Neural progenitor cell (in vitro differentiated cells): Measurements from ENCODE around the gene EGFR. TPM values are rescaled to one million over a fixed set of nuclear protein-coding genes. Genes with fewer than 3 reads are reported as not detected.

ENCODE experiments used
- DNase-seq: peaks from one replicate; pipeline ENCODE4 v3.0.0-alpha.2; 2016; ENCODE audit warnings: low spot score
- H2AFZ ChIP-seq: fragments of 200-600 bp; sonication (generic); replicated peaks from 2 replicates; pipeline ENCODE4 v1.6.1; 2016; ENCODE audit warnings: antibody characterized with exemption
- H3F3A ChIP-seq: fragments of 200-600 bp; sonication (generic); 2 replicates; pipeline ENCODE4 v1.6.1; 2016; ENCODE audit warnings: antibody characterized with exemption, low read depth
- H3K27ac ChIP-seq: fragments of 200-600 bp; sonication (generic); 2 replicates; pipeline ENCODE4 v1.5.1; 2016; ENCODE audit warnings: mild to moderate bottlenecking
- H3K27me3 ChIP-seq: fragments of 200-600 bp; sonication (generic); 2 replicates; pipeline ENCODE4 v1.6.1; 2016; ENCODE audit warnings: mild to moderate bottlenecking, moderate library complexity
- H3K36me3 ChIP-seq: fragments of 200-600 bp; sonication (generic); 2 replicates; pipeline ENCODE4 v1.5.1; 2016
- H3K4me1 ChIP-seq: fragments of 200-600 bp; sonication (generic); 2 replicates; pipeline ENCODE4 v1.6.1; 2016; ENCODE audit warnings: mixed run types
- H3K4me2 ChIP-seq: fragments of 200-600 bp; sonication (generic); 2 replicates; pipeline ENCODE4 v1.6.1; 2016
- H3K4me3 ChIP-seq: fragments of 200-600 bp; sonication (generic); 2 replicates; pipeline ENCODE4 v1.5.1; 2016
- H3K79me2 ChIP-seq: fragments of 200-600 bp; sonication (generic); 2 replicates; pipeline ENCODE4 v1.6.1; 2016; ENCODE audit warnings: low read depth
- H3K9ac ChIP-seq: fragments of 200-600 bp; sonication (generic); 2 replicates; pipeline ENCODE4 v1.6.1; 2016
- H3K9me3 ChIP-seq: fragments of 200-600 bp; sonication (generic); 2 replicates; pipeline ENCODE4 v1.5.1; 2016; ENCODE audit warnings: low read depth
- H4K20me1 ChIP-seq: fragments of 200-600 bp; sonication (generic); 2 replicates; pipeline ENCODE4 v1.6.1; 2016; ENCODE audit warnings: low read depth
- H3K27ac Mint-ChIP-seq: 3 replicates; pipeline ENCODE4 v1.8.0; 2021; ENCODE audit warnings: mixed read lengths
- H3K27me3 Mint-ChIP-seq: 2 replicates; pipeline ENCODE4 v1.8.0; 2022; ENCODE audit warnings: low read depth, mild to moderate bottlenecking, inconsistent platforms, moderate library complexity, mixed read lengths; ENCODE audit not compliant: insufficient read depth
- H3K36me3 Mint-ChIP-seq: 3 replicates; pipeline ENCODE4 v1.8.0; 2021; ENCODE audit warnings: mixed read lengths
- H3K4me1 Mint-ChIP-seq: 3 replicates; pipeline ENCODE4 v1.8.0; 2021; ENCODE audit warnings: mixed read lengths
- H3K4me3 Mint-ChIP-seq: 3 replicates; pipeline ENCODE4 v1.8.0; 2021; ENCODE audit warnings: mild to moderate bottlenecking, moderate library complexity, mixed read lengths
- H3K9me3 Mint-ChIP-seq: 3 replicates; pipeline ENCODE4 v1.8.0; 2020; ENCODE audit warnings: mixed read lengths
- CTCF ChIP-seq: fragments of 200-600 bp; sonication (generic); IDR thresholded peaks from 2 replicates; pipeline ENCODE4 v1.5.1; 2017; ENCODE audit warnings: antibody characterized with exemption, mild to moderate bottlenecking
- EZH2 ChIP-seq: fragments of 200-600 bp; sonication (generic); IDR thresholded peaks from 2 replicates; pipeline ENCODE4 v1.6.1; 2017; ENCODE audit warnings: antibody characterized with exemption, mild to moderate bottlenecking, moderate library complexity
- EZH2phosphoT487 ChIP-seq: fragments of 200-600 bp; sonication (generic); IDR thresholded peaks from 2 replicates; pipeline ENCODE4 v1.6.1; 2017; ENCODE audit warnings: antibody characterized with exemption
- total RNA-seq: library from RNA; depleted of rRNA; stranded (reverse); fragments of >200 nt; gene quantifications from 2 replicates; pipeline ENCODE4 v1.2.3, GENCODE V29; 2015; ENCODE audit warnings: low replicate concordance

The EGFR gene
- total RNA-seq, 1 donor from 2014 or later: 4.6 TPM

GRCh38 chr7:55180963-55181542 lies 162.2 kb downstream of the EGFR start:
- Mint-ChIP-seq H3K4me3 (no peak overlapping the region), H3K27ac (peak overlapping the region; percentile 17), H3K36me3 (peaks cover 4% of the 10 kb centered on the region), H3K4me1 (peaks cover 8% of the 10 kb centered on the region), H3K27me3 (peaks cover 2% of the 10 kb centered on the region), H3K9me3 (no peaks in the 10 kb centered on the region)
- Histone ChIP-seq H3K79me2 (no peaks in the 10 kb centered on the region), H3K4me2 (no peak overlapping the region), H3F3A (no peaks in the 10 kb centered on the region), H3K4me1 (no peaks in the 10 kb centered on the region), H3K27ac (no peak overlapping the region), H4K20me1 (no peaks in the 10 kb centered on the region), H2AFZ (no peak overlapping the region), H3K9me3 (no peaks in the 10 kb centered on the region), H3K36me3 (no peaks in the 10 kb centered on the region), H3K4me3 (no peak overlapping the region), H3K27me3 (no peaks in the 10 kb centered on the region), H3K9ac (no peak overlapping the region)
- no peak for TF ChIP-seq EZH2
- no peak for TF ChIP-seq CTCF
- no peak for TF ChIP-seq EZH2phosphoT487
- no peak for DNase-seq

GRCh38 chr7:55181762-55182161 lies 162.9 kb downstream of the EGFR start:
- Mint-ChIP-seq H3K4me1 (peaks cover 12% of the 10 kb centered on the region), H3K4me3 (no peak overlapping the region), H3K27ac (no peak overlapping the region), H3K9me3 (peaks cover 3% of the 10 kb centered on the region), H3K27me3 (peaks cover 2% of the 10 kb centered on the region), H3K36me3 (peaks cover 6% of the 10 kb centered on the region)
- no peak for DNase-seq
- no peaks in the 10 kb centered on the region for H4K20me1 ChIP-seq
- no peaks in the 10 kb centered on the region for H3F3A ChIP-seq
- H3K27me3 ChIP-seq: no peaks in the 10 kb centered on the region
- no peak overlapping the region for H3K4me2 ChIP-seq
- H3K9me3 ChIP-seq: no peaks in the 10 kb centered on the region
- TF ChIP-seq CTCF (no peak), EZH2 (no peak), EZH2phosphoT487 (no peak)
- no peaks in the 10 kb centered on the region for H3K79me2 ChIP-seq
- H3K27ac ChIP-seq: no peak overlapping the region
- no peak overlapping the region for H3K4me3 ChIP-seq
- no peak overlapping the region for H3K9ac ChIP-seq
- no peaks in the 10 kb centered on the region for H3K4me1 ChIP-seq
- no peak overlapping the region for H2AFZ ChIP-seq
- H3K36me3 ChIP-seq: no peaks in the 10 kb centered on the region

GRCh38 chr7:55183897-55184296 lies 165.1 kb downstream of the EGFR start:
- Histone ChIP-seq H3K4me1 (no peaks in the 10 kb centered on the region), H2AFZ (no peak overlapping the region), H3K27ac (no peak overlapping the region), H3F3A (no peaks in the 10 kb centered on the region), H3K36me3 (no peaks in the 10 kb centered on the region), H3K9ac (no peak overlapping the region), H3K4me3 (no peak overlapping the region), H3K79me2 (no peaks in the 10 kb centered on the region), H3K27me3 (no peaks in the 10 kb centered on the region), H4K20me1 (no peaks in the 10 kb centered on the region), H3K4me2 (no peak overlapping the region), H3K9me3 (no peaks in the 10 kb centered on the region)
- Mint-ChIP-seq H3K4me3 (no peak overlapping the region), H3K36me3 (peaks cover 6% of the 10 kb centered on the region), H3K27ac (peak overlapping the region; percentile 36), H3K4me1 (peaks cover 22% of the 10 kb centered on the region), H3K27me3 (peaks cover 2% of the 10 kb centered on the region), H3K9me3 (peaks cover 3% of the 10 kb centered on the region)
- no peak for TF ChIP-seq EZH2phosphoT487
- no peak for TF ChIP-seq CTCF
- no peak for TF ChIP-seq EZH2
- no peak for DNase-seq
